ENCODE measurements around the gene ZDHHC6.
"Not testable (repeated sequence)": the region's sequence is repeated elsewhere in the genome, so short reads cannot be mapped to it uniquely, and the experiment has no call there.

ZDHHC6 gene

GRCh38 chr10:112388056-112388455, 58.7 kb downstream of the ZDHHC6 start:
- DNase-seq = not testable (repeated sequence)

GRCh38 chr10:112385201-112385600, 61.5 kb downstream of the ZDHHC6 start:
- no peak for DNase-seq

- DNase-seq = no peak
Observed at GRCh38 chr10:112384141-112384540, 62.6 kb downstream of the ZDHHC6 start.

- no peak for DNase-seq
Observed at GRCh38 chr10:112383325-112383724, 63.4 kb downstream of the ZDHHC6 start.

GRCh38 chr10:112382515-112383235, 64.0 kb downstream of the ZDHHC6 start:
- no peak for DNase-seq

Measured in NCI-H446 treated with DMSO at 0.1 percent for 48 hours (cell line).